Measurements from ENCODE around the gene UROC1. TPM values are rescaled to one million over a fixed set of nuclear protein-coding genes. Genes with fewer than 3 reads are reported as not detected.

Gene UROC1
- total RNA-seq, 1 experiment from 2014 or later, result not detected

GRCh38 chr3:126436826-126437717 is 80.5 kb downstream of the UROC1 start:
- POLR2A ChIA-PET (ENCODE audit: unreplicated experiment), result no interaction called here
- Histone ChIP-seq H3K27me3 (ENCODE audit: insufficient read depth, low read depth) (no peaks in the 10 kb centered on the region), H2AFZ (no peak overlapping the region), H3K4me1 (replicated peaks; ENCODE audit: insufficient read depth) (no peaks in the 10 kb centered on the region), H3K4me2 (no peak overlapping the region), H3K9me3 (ENCODE audit: insufficient read depth, low read depth) (no peaks in the 10 kb centered on the region), H4K20me1 (ENCODE audit: insufficient read depth) (no peaks in the 10 kb centered on the region), H3K79me2 (ENCODE audit: low read depth) (no peaks in the 10 kb centered on the region), H3K27ac (no peak overlapping the region), H3K9me2 (ENCODE audit: insufficient read depth) (no peaks in the 10 kb centered on the region), H3K4me3 (no peak overlapping the region), H3K36me3 (ENCODE audit: low read depth) (no peaks in the 10 kb centered on the region), H3F3A (ENCODE audit: insufficient read depth, low read depth) (no peaks in the 10 kb centered on the region)
- no peak for DNase-seq
- CTCF ChIA-PET, result interaction anchor here (0.5 kb wide), 1 partner anchor 169 kb away, joined by 7 read pairs; no protein-coding TSS in a partner anchor
- intact Hi-C loops (cut with micrococcal nuclease; ENCODE audit: unreplicated experiment), result no loop called here
- no TSS peak for BruUV-seq (replicated peaks)
- TF ChIP-seq EZH2 (IDR thresholded peaks at IDR 0.05; ENCODE audit: low read depth) (no peak), CTCF (conservative IDR thresholded peaks at IDR 0.05) (no peak)

DNA sequence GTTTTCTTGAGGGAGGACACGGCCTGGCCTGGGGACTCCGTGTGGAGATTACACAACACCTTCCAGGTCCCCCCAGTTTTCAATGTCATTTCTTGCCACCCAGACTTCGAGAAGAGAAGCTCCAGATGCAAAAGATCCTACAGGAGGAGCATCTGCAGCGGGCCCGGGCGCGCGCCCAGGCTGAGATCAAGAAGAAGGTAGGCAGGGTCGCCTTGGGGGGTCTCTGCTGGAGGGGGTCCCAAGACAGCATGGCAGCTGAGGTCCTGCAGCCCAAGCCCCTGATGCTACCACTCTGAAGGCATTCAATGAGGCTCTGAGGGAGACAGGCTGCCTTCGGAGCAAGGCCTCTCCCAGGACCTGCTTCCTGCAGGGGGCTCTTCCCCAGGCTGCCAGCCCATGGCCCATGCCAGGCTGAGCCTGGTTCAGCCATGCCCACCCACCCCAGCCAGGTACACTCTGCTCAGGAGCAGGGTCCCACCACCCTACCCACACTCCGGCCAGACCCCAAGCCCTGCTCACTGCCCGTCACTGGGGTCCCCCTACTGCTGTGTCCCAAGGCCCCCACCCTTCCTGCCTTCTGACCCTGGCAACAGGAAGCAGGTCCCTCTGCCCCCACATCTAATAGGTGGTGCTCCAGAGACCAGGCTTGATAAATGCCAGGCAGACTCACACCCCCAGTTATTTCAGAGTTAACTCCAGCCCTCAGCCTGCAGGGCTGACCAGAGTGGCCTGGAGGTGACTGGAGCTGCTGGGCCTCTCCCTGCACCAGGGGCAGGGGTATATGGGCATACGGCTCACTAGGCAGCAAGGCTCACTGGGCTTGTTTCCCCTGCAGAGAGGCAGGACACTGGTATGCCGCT is 81.9 kb downstream of the UROC1 start:
- Histone ChIP-seq H3K4me2 (no peak overlapping the region), H3K4me3 (no peak overlapping the region), H3K9me2 (ENCODE audit: insufficient read depth) (no peaks in the 10 kb centered on the region), H4K20me1 (ENCODE audit: insufficient read depth) (no peaks in the 10 kb centered on the region), H3K9me3 (ENCODE audit: insufficient read depth, low read depth) (no peaks in the 10 kb centered on the region), H3K36me3 (ENCODE audit: low read depth) (no peaks in the 10 kb centered on the region), H2AFZ (no peak overlapping the region), H3K4me1 (replicated peaks; ENCODE audit: insufficient read depth) (no peaks in the 10 kb centered on the region), H3K27ac (no peak overlapping the region), H3F3A (ENCODE audit: insufficient read depth, low read depth) (no peaks in the 10 kb centered on the region), H3K79me2 (ENCODE audit: low read depth) (no peaks in the 10 kb centered on the region), H3K27me3 (ENCODE audit: insufficient read depth, low read depth) (no peaks in the 10 kb centered on the region)
- CTCF ChIA-PET, result no interaction called here
- intact Hi-C loops (cut with micrococcal nuclease; ENCODE audit: unreplicated experiment), result no loop called here
- DNase-seq, result no peak
- no TSS peak for BruUV-seq (replicated peaks)
- TF ChIP-seq CTCF (conservative IDR thresholded peaks at IDR 0.05), result no peak
- TF ChIP-seq EZH2 (IDR thresholded peaks at IDR 0.05; ENCODE audit: low read depth), result no peak
- POLR2A ChIA-PET (ENCODE audit: unreplicated experiment), result no interaction called here

DNA sequence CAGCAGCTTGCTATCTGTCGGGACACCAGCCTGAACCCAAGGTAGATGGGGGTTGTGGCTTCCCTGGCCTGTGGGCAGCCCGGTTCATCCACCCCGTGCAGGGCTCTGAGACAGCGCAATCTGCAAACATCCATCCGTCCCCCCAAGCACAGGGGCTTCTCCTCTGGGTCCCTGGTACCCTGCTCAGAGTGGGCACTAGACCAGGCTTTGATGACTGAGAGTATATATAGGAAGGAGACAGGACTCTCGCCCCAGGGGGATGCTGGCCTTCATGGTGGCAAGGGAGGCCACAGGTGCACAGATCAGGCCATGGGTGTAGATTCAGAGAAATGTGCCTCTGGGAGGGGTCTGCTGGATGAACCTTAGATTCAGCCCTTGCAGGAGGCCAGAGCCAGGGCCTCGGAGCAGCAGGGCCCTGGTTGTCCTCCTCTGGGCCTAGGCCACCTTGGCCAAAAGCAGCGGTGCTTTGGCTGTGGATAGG is 82.6 kb downstream of the UROC1 start:
- TF ChIP-seq CTCF (conservative IDR thresholded peaks at IDR 0.05) (no peak), EZH2 (IDR thresholded peaks at IDR 0.05; ENCODE audit: low read depth) (no peak)
- Histone ChIP-seq H4K20me1 (ENCODE audit: insufficient read depth) (no peaks in the 10 kb centered on the region), H3K4me3 (no peak overlapping the region), H3K4me2 (no peak overlapping the region), H3K27me3 (ENCODE audit: insufficient read depth, low read depth) (no peaks in the 10 kb centered on the region), H3F3A (ENCODE audit: insufficient read depth, low read depth) (no peaks in the 10 kb centered on the region), H3K4me1 (replicated peaks; ENCODE audit: insufficient read depth) (no peaks in the 10 kb centered on the region), H2AFZ (no peak overlapping the region), H3K9me2 (ENCODE audit: insufficient read depth) (no peaks in the 10 kb centered on the region), H3K9me3 (ENCODE audit: insufficient read depth, low read depth) (no peaks in the 10 kb centered on the region), H3K27ac (no peak overlapping the region), H3K36me3 (ENCODE audit: low read depth) (no peaks in the 10 kb centered on the region), H3K79me2 (ENCODE audit: low read depth) (no peaks in the 10 kb centered on the region)
- BruUV-seq (replicated peaks), result no TSS peak
- no peak for DNase-seq
- CTCF ChIA-PET, result no interaction called here
- POLR2A ChIA-PET (ENCODE audit: unreplicated experiment), result no interaction called here
- intact Hi-C loops (cut with micrococcal nuclease; ENCODE audit: unreplicated experiment), result no loop called here

Measured in PC-9 (cell line).